Endothelial cell of umbilical vein (primary cell): ENCODE data around the gene SHISA9. TPM values are rescaled to one million over a fixed set of nuclear protein-coding genes. Genes with fewer than 3 reads are reported as not detected.

Experiments used
- BruUV-seq: library from RNA; stranded (reverse); fragments of 400-500 nt; replicated peaks from 2 replicates; lab custom pipeline; 2021; lab: Mats Ljungman, UMichigan
- CTCF ChIA-PET: fragments of 300-600, 350-600 bp; sonication (Branson Sonifier 250); formaldehyde crosslinking; loops from one replicate; lab custom pipeline; 2021; ENCODE audit warnings: antibody characterized with exemption, inconsistent platforms; lab: Charles Lee
- POLR2A ChIA-PET: fragments of 300-600, 350-600 bp; sonication (Branson Sonifier 250); formaldehyde crosslinking; loops from one replicate; lab custom pipeline; 2021; ENCODE audit warnings: antibody characterized with exemption, inconsistent platforms; lab: Charles Lee
- DNase-seq: peaks from one replicate; pipeline ENCODE4 v3.0.0-alpha.2; 2011; ENCODE audit warnings: low read depth, low spot score
- FAIRE-seq: peaks from 2 replicates; lab custom pipeline; 2011; peaks lifted over from hg19 to GRCh38; lab: Jason Lieb, UNC
- H2AFZ ChIP-seq: 2 replicates; pipeline ENCODE4 v1.6.0; 2012; ENCODE audit warnings: low read depth, low read length, control low read depth, inconsistent platforms
- H3K27ac ChIP-seq: 2 replicates; pipeline ENCODE4 v1.5.1; 2011; ENCODE audit warnings: low read depth, mild to moderate bottlenecking, control low read depth, low read length, moderate library complexity; ENCODE audit not compliant: insufficient read depth
- H3K27me3 ChIP-seq, 2 experiments: 2 replicates each; pipeline versions ENCODE4 v1.6.0 to v1.6.1; 2011; ENCODE audit warnings: low read length in 2 of 2, mixed read lengths in 1 of 2; ENCODE audit not compliant: control insufficient read depth in 2 of 2, insufficient read depth in 2 of 2
- H3K36me3 ChIP-seq, 2 experiments: 2 replicates in 1 of 2; 3 replicates in 1 of 2; pipeline ENCODE4 v1.5.1; 2011; ENCODE audit warnings: low read length in 2 of 2, mild to moderate bottlenecking in 1 of 2, moderate library complexity in 1 of 2; ENCODE audit not compliant: control insufficient read depth in 2 of 2, insufficient read depth in 2 of 2; ENCODE audit errors: extremely low read depth in 1 of 2
- H3K4me1 ChIP-seq: 3 replicates; pipeline ENCODE4 v1.5.1; 2011; ENCODE audit warnings: mild to moderate bottlenecking, low read length; ENCODE audit not compliant: control insufficient read depth, insufficient read depth; ENCODE audit errors: extremely low read depth
- H3K4me2 ChIP-seq: 2 replicates; pipeline ENCODE4 v1.6.1; 2011; ENCODE audit warnings: low read length, control low read depth, mixed read lengths; ENCODE audit not compliant: insufficient read depth
- H3K4me3 ChIP-seq, 3 experiments: fragments of 200-600 bp in 1 of 3; sonication (generic), shearing (Covaris generic) in 1 of 3; replicated peaks in 1 of 3; 2 replicates each; pipeline ENCODE4 v1.5.1; 2011 to 2016; ENCODE audit warnings: control low read depth in 3 of 3, low read length in 3 of 3, mild to moderate bottlenecking in 2 of 3, inconsistent platforms in 1 of 3, low read depth in 1 of 3, moderate library complexity in 1 of 3; ENCODE audit not compliant: insufficient read depth in 1 of 3
- H3K79me2 ChIP-seq: 2 replicates; pipeline ENCODE4 v1.6.0; 2012; ENCODE audit warnings: low read length, inconsistent platforms; ENCODE audit not compliant: control insufficient read depth, insufficient read depth
- H3K9ac ChIP-seq: replicated peaks from 2 replicates; pipeline ENCODE3; 2011; ENCODE audit warnings: low read length, control low read depth; ENCODE audit not compliant: insufficient read depth; ENCODE audit errors: extremely low read depth
- H3K9me1 ChIP-seq: replicated peaks from 3 replicates; pipeline ENCODE4 v1.6.0; 2011; ENCODE audit warnings: mild to moderate bottlenecking, low read length; ENCODE audit not compliant: control insufficient read depth, insufficient read depth; ENCODE audit errors: extremely low read depth
- H3K9me3 ChIP-seq: replicated peaks from 2 replicates; pipeline ENCODE4 v1.5.1; 2012; ENCODE audit warnings: low read length, inconsistent platforms; ENCODE audit not compliant: control insufficient read depth, insufficient read depth
- H4K20me1 ChIP-seq: replicated peaks from 2 replicates; pipeline ENCODE3; 2011; ENCODE audit warnings: mild to moderate bottlenecking, low read length; ENCODE audit not compliant: control insufficient read depth, insufficient read depth; ENCODE audit errors: extremely low read depth
- EZH2 ChIP-seq: IDR thresholded peaks from 2 replicates; pipeline ENCODE4 v1.6.1; 2012; ENCODE audit warnings: borderline replicate concordance, low read depth, mild to moderate bottlenecking, moderate library complexity, low read length, inconsistent platforms; ENCODE audit not compliant: severe bottlenecking
- FOS ChIP-seq: IDR thresholded peaks from 2 replicates; pipeline ENCODE4 v1.6.1; 2011; ENCODE audit warnings: mild to moderate bottlenecking, low read length, moderate library complexity, borderline replicate concordance; ENCODE audit not compliant: insufficient read depth
- GATA2 ChIP-seq: IDR thresholded peaks from 2 replicates; pipeline ENCODE4 v1.7.0; 2011; ENCODE audit warnings: low read depth, mild to moderate bottlenecking, moderate library complexity, mixed read lengths, low read length; ENCODE audit not compliant: insufficient read length, insufficient read depth
- JUN ChIP-seq: IDR thresholded peaks from 2 replicates; pipeline ENCODE4 v1.6.1; 2011; ENCODE audit warnings: borderline replicate concordance, low read depth; ENCODE audit not compliant: insufficient read length, insufficient read depth
- MYC ChIP-seq: IDR thresholded peaks from one replicate; pipeline ENCODE4 v1.6.1; 2011; ENCODE audit warnings: mild to moderate bottlenecking, low read depth, low read length
- POLR2A ChIP-seq: IDR thresholded peaks from 2 replicates; pipeline ENCODE4 v1.6.1; 2012; ENCODE audit warnings: low read depth, mild to moderate bottlenecking, control low read depth, low read length
- POLR2AphosphoS5 ChIP-seq: IDR thresholded peaks from 2 replicates; pipeline ENCODE4 v1.6.1; 2012; ENCODE audit warnings: low read depth, mild to moderate bottlenecking, control low read depth, low read length, moderate library complexity; ENCODE audit not compliant: insufficient read depth
- dilution Hi-C: fragments of 300-500 bp; cut with MboI; formaldehyde crosslinking; loops from one replicate; pipeline ENCODE4 v1.15.0; 2019; ENCODE audit warnings: low sequenced_read_pairs; ENCODE audit not compliant: extremely low pct_ligation_motif_present
- intact Hi-C: fragments of 100-400 bp; cut with micrococcal nuclease; formaldehyde crosslinking; loops from one replicate; pipeline ENCODE4 v1.10.0; 2022
- polyA plus RNA-seq, 4 experiments: library from polyadenylated mRNA; depleted of rRNA in 3 of 4; stranded (reverse) in 3 of 4; unstranded in 1 of 4; fragments of >200 nt; gene quantifications; 2 replicates each; pipeline versions ENCODE4 v1.2.1 to v1.2.3, GENCODE V29; 2011 to 2012; ENCODE audit warnings: missing spikeins in 1 of 4
- total RNA-seq: library from RNA; stranded (reverse); gene quantifications from 2 replicates; pipeline ENCODE4 v1.2.3, GENCODE V29; 2021
- TF ChIP-seq, protein P1 (sequence below): IDR thresholded peaks from 2 replicates; pipeline ENCODE4 v1.6.1; 2011; ENCODE audit not compliant: insufficient read depth, insufficient read length
- TF ChIP-seq, protein P2 (sequence below), 2 donors: IDR thresholded peaks; 1 replicate in 1 of 2; 2 replicates in 1 of 2; pipeline ENCODE4 v1.5.1; 2011; ENCODE audit warnings: low read length in 2 of 2, mild to moderate bottlenecking in 2 of 2, moderate library complexity in 2 of 2, control low read depth in 1 of 2, inconsistent platforms in 1 of 2, low read depth in 1 of 2; ENCODE audit not compliant: insufficient read depth in 1 of 2; ENCODE audit errors: extremely low read depth in 1 of 2

The SHISA9 gene
- total and polyA plus RNA-seq, 2 donors (not counting 3 experiments of a cell fraction or from before 2014, with no cell fraction given), result not detected

DNA sequence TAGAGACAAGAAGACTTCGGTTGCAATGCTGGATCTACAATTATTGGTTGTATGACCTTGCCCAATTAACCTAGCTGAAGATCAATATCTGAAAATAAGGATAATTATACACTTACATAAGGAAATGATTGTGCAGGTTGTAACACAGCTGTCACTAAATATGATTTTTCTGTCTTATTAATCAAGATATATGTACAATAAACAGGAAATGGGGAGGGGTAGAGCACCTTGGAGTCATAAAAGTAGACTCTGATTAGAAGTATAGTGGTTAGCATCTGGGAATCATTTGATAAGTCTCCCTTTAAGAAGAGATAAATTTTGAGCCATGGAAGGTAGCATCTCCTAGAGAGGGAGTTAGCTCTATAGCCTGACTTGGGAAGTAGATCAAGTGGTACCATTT lies 369.2 kb downstream of the SHISA9 start:
- no peak overlapping the region for H2AFZ ChIP-seq
- ChIA-PET CTCF (no interaction called here), POLR2A (no interaction called here)
- H3K9me3 ChIP-seq, result peaks cover 2% of the 10 kb centered on the region
- no peaks in the 10 kb centered on the region for H3K9me1 ChIP-seq
- H3K36me3 ChIP-seq, result no peaks in the 10 kb centered on the region
- no peak overlapping the region for H3K9ac ChIP-seq
- H3K4me3 ChIP-seq, result no peak overlapping the region
- no TSS peak for BruUV-seq
- H3K27ac ChIP-seq, result no peak overlapping the region
- H4K20me1 ChIP-seq, result no peaks in the 10 kb centered on the region
- dilution Hi-C loops, result no loop called here
- intact Hi-C loops, result no loop called here
- no peaks in the 10 kb centered on the region for H3K79me2 ChIP-seq
- H3K4me2 ChIP-seq, result no peak overlapping the region
- H3K4me1 ChIP-seq, result no peaks in the 10 kb centered on the region
- no peaks in the 10 kb centered on the region for H3K27me3 ChIP-seq
- DNase-seq, result no peak
- TF ChIP-seq POLR2A (no peak), POLR2AphosphoS5 (no peak), JUN (no peak), GATA2 (no peak), EZH2 (no peak), FOS (no peak), MYC (no peak)
- TF ChIP-seq, protein P1, sequence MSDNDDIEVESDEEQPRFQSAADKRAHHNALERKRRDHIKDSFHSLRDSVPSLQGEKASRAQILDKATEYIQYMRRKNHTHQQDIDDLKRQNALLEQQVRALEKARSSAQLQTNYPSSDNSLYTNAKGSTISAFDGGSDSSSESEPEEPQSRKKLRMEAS, result no peak
- TF ChIP-seq, protein P2, sequence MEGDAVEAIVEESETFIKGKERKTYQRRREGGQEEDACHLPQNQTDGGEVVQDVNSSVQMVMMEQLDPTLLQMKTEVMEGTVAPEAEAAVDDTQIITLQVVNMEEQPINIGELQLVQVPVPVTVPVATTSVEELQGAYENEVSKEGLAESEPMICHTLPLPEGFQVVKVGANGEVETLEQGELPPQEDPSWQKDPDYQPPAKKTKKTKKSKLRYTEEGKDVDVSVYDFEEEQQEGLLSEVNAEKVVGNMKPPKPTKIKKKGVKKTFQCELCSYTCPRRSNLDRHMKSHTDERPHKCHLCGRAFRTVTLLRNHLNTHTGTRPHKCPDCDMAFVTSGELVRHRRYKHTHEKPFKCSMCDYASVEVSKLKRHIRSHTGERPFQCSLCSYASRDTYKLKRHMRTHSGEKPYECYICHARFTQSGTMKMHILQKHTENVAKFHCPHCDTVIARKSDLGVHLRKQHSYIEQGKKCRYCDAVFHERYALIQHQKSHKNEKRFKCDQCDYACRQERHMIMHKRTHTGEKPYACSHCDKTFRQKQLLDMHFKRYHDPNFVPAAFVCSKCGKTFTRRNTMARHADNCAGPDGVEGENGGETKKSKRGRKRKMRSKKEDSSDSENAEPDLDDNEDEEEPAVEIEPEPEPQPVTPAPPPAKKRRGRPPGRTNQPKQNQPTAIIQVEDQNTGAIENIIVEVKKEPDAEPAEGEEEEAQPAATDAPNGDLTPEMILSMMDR (IDR thresholded peaks at IDR 0.05; ENCODE audit: extremely low read depth in 1 of 2, insufficient read depth in 1 of 2, low read depth in 1 of 2, low read length in 2 of 2), result no peak
- no peak for FAIRE-seq
